H9 (cell line): Measurements from ENCODE around the gene CREB5. TPM values are rescaled to one million over a fixed set of nuclear protein-coding genes. Genes with fewer than 3 reads are reported as not detected.

Source experiments
- DNase-seq: peaks from one replicate; pipeline ENCODE4 v3.0.0-alpha.2; 2017
- H2AFZ ChIP-seq: one replicate; pipeline ENCODE4 v1.6.1; 2013; ENCODE audit warnings: mild to moderate bottlenecking, low read length, control low read depth, moderate library complexity
- H2AK5ac ChIP-seq: 2 replicates; pipeline ENCODE4 v1.6.1; 2013; ENCODE audit warnings: low read length, control low read depth, mixed read lengths; ENCODE audit not compliant: insufficient read length
- H2BK120ac ChIP-seq: one replicate; pipeline ENCODE4 v1.6.1; 2013; ENCODE audit warnings: low read depth, mild to moderate bottlenecking, low read length, control low read depth, inconsistent platforms; ENCODE audit not compliant: poor library complexity, severe bottlenecking
- H2BK12ac ChIP-seq: 2 replicates; pipeline ENCODE4 v1.6.1; 2013; ENCODE audit warnings: low read length, control low read depth, mixed read lengths, low read depth; ENCODE audit not compliant: insufficient read length
- H2BK15ac ChIP-seq: 2 replicates; pipeline ENCODE4 v1.6.1; 2013; ENCODE audit warnings: low read depth, low read length, control low read depth
- H2BK20ac ChIP-seq: one replicate; pipeline ENCODE4 v1.6.1; 2013; ENCODE audit warnings: low read depth, mild to moderate bottlenecking, low read length, control low read depth, inconsistent platforms; ENCODE audit not compliant: poor library complexity, severe bottlenecking
- H2BK5ac ChIP-seq: 2 replicates; pipeline ENCODE4 v1.6.1; 2013; ENCODE audit warnings: low read length, control low read depth, mixed read lengths; ENCODE audit not compliant: insufficient read length
- H3K14ac ChIP-seq: 2 replicates; pipeline ENCODE4 v1.6.1; 2013; ENCODE audit warnings: low read length, control low read depth; ENCODE audit not compliant: insufficient read depth
- H3K18ac ChIP-seq: 2 replicates; pipeline ENCODE4 v1.6.1; 2013; ENCODE audit warnings: low read depth, mild to moderate bottlenecking, mixed read lengths, low read length, control low read depth; ENCODE audit not compliant: insufficient read length
- H3K23ac ChIP-seq: 2 replicates; pipeline ENCODE4 v1.6.1; 2013; ENCODE audit warnings: low read length, control low read depth, mixed read lengths, low read depth; ENCODE audit not compliant: insufficient read length
- H3K23me2 ChIP-seq: 2 replicates; pipeline ENCODE4 v1.6.1; 2013; ENCODE audit warnings: low read depth, mild to moderate bottlenecking, mixed read lengths, low read length, control low read depth; ENCODE audit not compliant: insufficient read length, poor library complexity, severe bottlenecking
- H3K27ac ChIP-seq: 2 replicates; pipeline ENCODE4 v1.5.1; 2013; ENCODE audit warnings: low read length, control low read depth, mixed read lengths, low read depth; ENCODE audit not compliant: insufficient read length
- H3K27me3 ChIP-seq: 2 replicates; pipeline ENCODE4 v1.6.1; 2013; ENCODE audit warnings: low read length, control low read depth, inconsistent platforms; ENCODE audit not compliant: insufficient read depth
- H3K4ac ChIP-seq: 2 replicates; pipeline ENCODE4 v1.6.1; 2013; ENCODE audit warnings: low read depth, mild to moderate bottlenecking, control low read depth, inconsistent platforms, low read length, moderate library complexity
- H3K4me1 ChIP-seq: 2 replicates; pipeline ENCODE4 v1.6.1; 2013; ENCODE audit warnings: low read length, control low read depth, inconsistent platforms; ENCODE audit not compliant: insufficient read depth
- H3K4me2 ChIP-seq: 2 replicates; pipeline ENCODE4 v1.6.1; 2013; ENCODE audit warnings: low read length, control low read depth, mixed read lengths; ENCODE audit not compliant: insufficient read length, insufficient read depth
- H3K56ac ChIP-seq: 2 replicates; pipeline ENCODE4 v1.6.1; 2013; ENCODE audit warnings: low read depth, mild to moderate bottlenecking, mixed read lengths, low read length, control low read depth; ENCODE audit not compliant: insufficient read length
- H3K79me1 ChIP-seq: 2 replicates; pipeline ENCODE4 v1.6.1; 2013; ENCODE audit warnings: low read depth, mild to moderate bottlenecking, moderate library complexity, low read length, control low read depth, inconsistent platforms; ENCODE audit not compliant: insufficient read depth, poor library complexity, severe bottlenecking
- H3K79me2 ChIP-seq: 2 replicates; pipeline ENCODE4 v1.6.1; 2013; ENCODE audit warnings: low read length, control low read depth, inconsistent platforms; ENCODE audit not compliant: insufficient read depth
- H3K9ac ChIP-seq: 2 replicates; pipeline ENCODE4 v1.6.1; 2013; ENCODE audit warnings: low read length, control low read depth, mixed read lengths; ENCODE audit not compliant: insufficient read length; ENCODE audit errors: extremely low read depth
- H3K9me3 ChIP-seq: one replicate; pipeline ENCODE4 v1.6.1; 2013; ENCODE audit warnings: low read depth, low read length, inconsistent platforms; ENCODE audit not compliant: control insufficient read depth
- H3T11ph ChIP-seq: one replicate; pipeline ENCODE4 v1.6.1; 2013; ENCODE audit warnings: mild to moderate bottlenecking, low read length, control low read depth, inconsistent platforms
- H4K20me1 ChIP-seq: one replicate; pipeline ENCODE4 v1.6.1; 2013; ENCODE audit not compliant: control insufficient read depth, insufficient read length, insufficient read depth
- H4K5ac ChIP-seq: 2 replicates; pipeline ENCODE4 v1.6.1; 2013; ENCODE audit warnings: low read depth, mild to moderate bottlenecking, mixed read lengths, low read length, control low read depth; ENCODE audit not compliant: insufficient read length
- H4K8ac ChIP-seq: replicated peaks from 2 replicates; pipeline ENCODE4 v1.6.1; 2013; ENCODE audit warnings: low read length, control low read depth, mixed read lengths, low read depth; ENCODE audit not compliant: insufficient read length
- H4K91ac ChIP-seq: 2 replicates; pipeline ENCODE4 v1.6.1; 2013; ENCODE audit warnings: low read depth, mild to moderate bottlenecking, moderate library complexity, mixed read lengths, low read length, control low read depth; ENCODE audit not compliant: insufficient read length
- H3K27ac Mint-ChIP-seq, 3 experiments: 2 replicates in 2 of 3; 3 replicates in 1 of 3; pipeline ENCODE4 v1.8.0; 2020 to 2021; ENCODE audit warnings: mixed read lengths in 3 of 3, mild to moderate bottlenecking in 1 of 3, moderate library complexity in 1 of 3
- H3K27me3 Mint-ChIP-seq: 2 replicates; pipeline ENCODE4 v1.8.0; 2021; ENCODE audit warnings: low read depth, mild to moderate bottlenecking, moderate library complexity, mixed read lengths
- H3K36me3 Mint-ChIP-seq, 3 experiments: 2 replicates in 2 of 3; 3 replicates in 1 of 3; pipeline ENCODE4 v1.8.0; 2020 to 2021; ENCODE audit warnings: low read depth in 3 of 3, mixed read lengths in 3 of 3; ENCODE audit not compliant: insufficient read depth in 1 of 3
- H3K4me1 Mint-ChIP-seq, 2 experiments: 2 replicates each; pipeline ENCODE4 v1.8.0; 2020; ENCODE audit warnings: mixed read lengths in 2 of 2
- H3K4me3 Mint-ChIP-seq, 2 experiments: 2 replicates in 1 of 2; 3 replicates in 1 of 2; pipeline ENCODE4 v1.8.0; 2020 to 2021; ENCODE audit warnings: mild to moderate bottlenecking in 2 of 2, mixed read lengths in 2 of 2, moderate library complexity in 1 of 2
- H3K9me3 Mint-ChIP-seq, 2 experiments: 2 replicates in 1 of 2; 3 replicates in 1 of 2; pipeline ENCODE4 v1.8.0; 2020; ENCODE audit warnings: mild to moderate bottlenecking in 2 of 2, mixed read lengths in 2 of 2, moderate library complexity in 1 of 2
- WGBS: extraction: QIAGEN DNeasy Blood & Tissue Kit; methylation state at CpG from one replicate; pipeline ENCODE4 v1.1.7; 2013; ENCODE audit warnings: missing lambda C conversion rate, low lambda C conversion rate, mixed read lengths; ENCODE audit not compliant: insufficient read length; ENCODE audit errors: extremely low coverage; 5-methylcytosine and 5-hydroxymethylcytosine counted together
- total RNA-seq: library from RNA; stranded (reverse); gene quantifications from 2 replicates; pipeline ENCODE4 v1.2.1, GENCODE V29; 2021
- TF ChIP-seq, protein P1 (sequence below): fragments of 200-600 bp; sonication (generic); conservative IDR thresholded peaks from 3 replicates; pipeline ENCODE4 v1.8.0; 2021; ENCODE audit warnings: antibody characterized with exemption, mild to moderate bottlenecking

Gene CREB5
- total RNA-seq, 1 experiment from 2014 or later = 4.0 TPM

- Histone ChIP-seq H3K9me3 (no peaks in the 10 kb centered on the region), H2AFZ (no peak overlapping the region), H3K9ac (no peak overlapping the region), H4K20me1 (no peaks in the 10 kb centered on the region), H3K23me2 (no peaks in the 10 kb centered on the region), H3K56ac (no peak overlapping the region), H3K4me1 (no peaks in the 10 kb centered on the region), H2BK20ac (no peak overlapping the region), H4K8ac (no peak overlapping the region), H3K27ac (no peak overlapping the region), H2BK5ac (no peak overlapping the region), H3T11ph (no peak overlapping the region), H3K4ac (no peak overlapping the region), H3K23ac (no peak overlapping the region), H3K79me2 (no peaks in the 10 kb centered on the region), H2AK5ac (no peak overlapping the region), H3K79me1 (no peaks in the 10 kb centered on the region), H4K5ac (no peak overlapping the region), H2BK15ac (no peak overlapping the region), H2BK12ac (no peak overlapping the region), H2BK120ac (no peak overlapping the region), H3K14ac (no peak overlapping the region), H4K91ac (no peak overlapping the region), H3K4me2 (no peak overlapping the region), H3K27me3 (no peaks in the 10 kb centered on the region), H3K18ac (no peak overlapping the region)
- TF ChIP-seq, protein P1, sequence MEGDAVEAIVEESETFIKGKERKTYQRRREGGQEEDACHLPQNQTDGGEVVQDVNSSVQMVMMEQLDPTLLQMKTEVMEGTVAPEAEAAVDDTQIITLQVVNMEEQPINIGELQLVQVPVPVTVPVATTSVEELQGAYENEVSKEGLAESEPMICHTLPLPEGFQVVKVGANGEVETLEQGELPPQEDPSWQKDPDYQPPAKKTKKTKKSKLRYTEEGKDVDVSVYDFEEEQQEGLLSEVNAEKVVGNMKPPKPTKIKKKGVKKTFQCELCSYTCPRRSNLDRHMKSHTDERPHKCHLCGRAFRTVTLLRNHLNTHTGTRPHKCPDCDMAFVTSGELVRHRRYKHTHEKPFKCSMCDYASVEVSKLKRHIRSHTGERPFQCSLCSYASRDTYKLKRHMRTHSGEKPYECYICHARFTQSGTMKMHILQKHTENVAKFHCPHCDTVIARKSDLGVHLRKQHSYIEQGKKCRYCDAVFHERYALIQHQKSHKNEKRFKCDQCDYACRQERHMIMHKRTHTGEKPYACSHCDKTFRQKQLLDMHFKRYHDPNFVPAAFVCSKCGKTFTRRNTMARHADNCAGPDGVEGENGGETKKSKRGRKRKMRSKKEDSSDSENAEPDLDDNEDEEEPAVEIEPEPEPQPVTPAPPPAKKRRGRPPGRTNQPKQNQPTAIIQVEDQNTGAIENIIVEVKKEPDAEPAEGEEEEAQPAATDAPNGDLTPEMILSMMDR = no peak
- no CpG with 5 or more reads among the region's 4 CpGs for WGBS
- no peak overlapping the region for H3K27ac Mint-ChIP-seq
- H3K27me3 Mint-ChIP-seq = peaks cover 2% of the 10 kb centered on the region; the same call in 1 of the 2 replicates
- peaks cover 0 to 4% (median 0%) of the 10 kb centered on the region in 3 experiments; a peak in 1 of 7 replicates for H3K36me3 Mint-ChIP-seq
- no peaks in the 10 kb centered on the region for H3K4me1 Mint-ChIP-seq
- peaks cover 0 to 2% of the 10 kb centered on the region in 2 experiments; a peak in 1 of 5 replicates for H3K9me3 Mint-ChIP-seq
- H3K4me3 Mint-ChIP-seq = no peak overlapping the region
- DNase-seq = no peak
Measured at GRCh38 chr7:28776463-28777157, 364.3 kb downstream of the CREB5 start.
